Vagina (tissue), 2 donors: ENCODE measurements around the gene S100A10.

Source experiments
- CTCF ChIP-seq, 3 experiments: fragments of 450-650 bp in 2 of 3; fragments of 200-600 bp in 1 of 3; sonication (generic) in 1 of 3; IDR thresholded peaks; one replicate each; pipeline ENCODE4 v1.5.1; 2017 to 2019; ENCODE audit warnings: antibody characterized with exemption in 3 of 3, mild to moderate bottlenecking in 2 of 3, moderate library complexity in 2 of 3
- POLR2A ChIP-seq, 2 donors: fragments of 450-650 bp; IDR thresholded peaks; one replicate each; pipeline ENCODE4 v1.6.1; 2017; ENCODE audit warnings: antibody characterized with exemption in 2 of 2, mild to moderate bottlenecking in 2 of 2, moderate library complexity in 2 of 2
- POLR2AphosphoS5 ChIP-seq, 2 donors: sonication (generic); formaldehyde crosslinking; IDR thresholded peaks; one replicate each; pipeline ENCODE4 v1.9.0; 2017; ENCODE audit warnings: antibody characterized with exemption in 2 of 2, mild to moderate bottlenecking in 2 of 2, low read depth in 1 of 2; ENCODE audit not compliant: insufficient read depth in 1 of 2

- TF ChIP-seq CTCF (IDR thresholded peaks at IDR 0.05), result no peak
- TF ChIP-seq POLR2A (IDR thresholded peaks at IDR 0.05), result no peak
- TF ChIP-seq POLR2AphosphoS5 (IDR thresholded peaks at IDR 0.05; ENCODE audit: insufficient read depth in 1 of 2, low read depth in 1 of 2), result no peak
Observed at GRCh38 chr1:151975311-151976014, 18.2 kb downstream of the S100A10 start.
